Stimulated activated memory B cell treated with anti-CD40 and anti-IgM and Interleukin-4, amounts not matched to agents 10 μg/mL and 1 μg/mL and 100 μg/mL, for 72 hours (primary cell): ENCODE measurements around the gene GPR22.

Experiments
- ATAC-seq: fragments of 150-1000 bp; cut with Tn5 transposase; 2 replicates; pipeline ENCODE4 v1.10.0; 2021
- H3K27ac Mint-ChIP-seq: one replicate; pipeline ENCODE4 v1.8.0; 2022; ENCODE audit warnings: mild to moderate bottlenecking, mixed read lengths
- H3K27me3 Mint-ChIP-seq: one replicate; pipeline ENCODE4 v1.8.0; 2022; ENCODE audit warnings: mixed read lengths
- H3K36me3 Mint-ChIP-seq: one replicate; pipeline ENCODE4 v1.8.0; 2022; ENCODE audit warnings: mixed read lengths
- H3K4me1 Mint-ChIP-seq: one replicate; pipeline ENCODE4 v1.8.0; 2022; ENCODE audit warnings: mixed read lengths
- H3K4me3 Mint-ChIP-seq: one replicate; pipeline ENCODE4 v1.8.0; 2022; ENCODE audit warnings: mild to moderate bottlenecking, moderate library complexity, mixed read lengths
- H3K9me3 Mint-ChIP-seq: one replicate; pipeline ENCODE4 v1.8.0; 2022; ENCODE audit warnings: mixed read lengths

The GPR22 gene

DNA sequence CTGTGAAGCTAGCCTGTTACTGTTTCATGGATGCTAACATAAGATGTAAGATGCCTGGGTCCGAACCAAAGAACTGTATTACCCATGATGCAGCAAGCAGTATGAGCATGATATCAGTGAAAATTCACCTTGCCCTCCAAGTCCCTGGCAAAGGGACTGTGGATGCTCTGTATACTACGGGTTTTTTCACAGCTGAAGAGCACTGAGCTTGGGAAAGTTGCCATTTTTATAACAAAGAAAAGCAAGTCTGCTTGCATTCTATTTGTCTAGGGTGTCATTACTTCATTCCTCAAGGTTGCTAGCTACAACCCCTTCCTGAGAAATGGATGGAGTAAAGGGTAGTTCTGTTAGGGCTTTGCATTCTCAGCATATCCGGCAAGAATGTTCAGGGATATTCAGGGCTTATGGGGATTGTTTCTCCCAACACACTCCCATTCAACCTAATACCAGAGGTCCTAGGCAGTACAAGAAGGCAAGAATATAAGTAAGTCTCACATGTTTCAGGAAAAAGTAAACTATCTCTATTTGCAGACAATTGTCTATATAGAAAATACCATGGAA is 5.1 kb upstream of the GPR22 start:
- Mint-ChIP-seq H3K36me3 (peaks cover under 1% of the 10 kb centered on the region), H3K4me3 (no peak overlapping the region), H3K9me3 (no peaks in the 10 kb centered on the region), H3K27ac (no peak overlapping the region), H3K27me3 (no peaks in the 10 kb centered on the region), H3K4me1 (peaks cover 15% of the 10 kb centered on the region)
- no peak for ATAC-seq

DNA sequence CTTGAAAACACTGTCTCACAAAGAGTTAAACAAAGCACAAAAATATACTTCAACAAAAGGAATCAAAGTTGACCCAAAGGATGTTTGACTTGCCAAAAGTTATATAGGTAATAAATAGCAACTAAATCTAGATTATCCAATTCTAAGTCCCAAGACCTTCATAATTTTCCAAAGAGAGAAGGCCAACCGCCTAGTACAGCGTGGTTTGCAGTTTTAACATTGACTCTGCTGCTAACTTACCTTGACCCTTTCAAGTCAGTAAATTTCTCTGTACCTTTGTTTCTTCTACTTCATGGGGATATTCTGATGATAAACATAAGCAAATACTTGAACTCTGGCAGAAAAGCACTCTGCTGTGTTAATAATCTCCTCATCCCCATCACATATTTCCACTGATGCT is 1.9 kb upstream of the GPR22 start:
- no peak for ATAC-seq
- Mint-ChIP-seq H3K36me3 (no peaks in the 10 kb centered on the region), H3K27me3 (no peaks in the 10 kb centered on the region), H3K4me1 (peaks cover 22% of the 10 kb centered on the region), H3K27ac (no peak overlapping the region), H3K9me3 (no peaks in the 10 kb centered on the region), H3K4me3 (no peak overlapping the region)

- Mint-ChIP-seq H3K9me3 (no peaks in the 10 kb centered on the region), H3K36me3 (no peaks in the 10 kb centered on the region), H3K4me1 (peaks cover 22% of the 10 kb centered on the region), H3K27ac (no peak overlapping the region), H3K4me3 (no peak overlapping the region), H3K27me3 (no peaks in the 10 kb centered on the region)
- no peak for ATAC-seq
Measured at GRCh38 chr7:107468824-107469223, 1.0 kb upstream of the GPR22 start.

DNA sequence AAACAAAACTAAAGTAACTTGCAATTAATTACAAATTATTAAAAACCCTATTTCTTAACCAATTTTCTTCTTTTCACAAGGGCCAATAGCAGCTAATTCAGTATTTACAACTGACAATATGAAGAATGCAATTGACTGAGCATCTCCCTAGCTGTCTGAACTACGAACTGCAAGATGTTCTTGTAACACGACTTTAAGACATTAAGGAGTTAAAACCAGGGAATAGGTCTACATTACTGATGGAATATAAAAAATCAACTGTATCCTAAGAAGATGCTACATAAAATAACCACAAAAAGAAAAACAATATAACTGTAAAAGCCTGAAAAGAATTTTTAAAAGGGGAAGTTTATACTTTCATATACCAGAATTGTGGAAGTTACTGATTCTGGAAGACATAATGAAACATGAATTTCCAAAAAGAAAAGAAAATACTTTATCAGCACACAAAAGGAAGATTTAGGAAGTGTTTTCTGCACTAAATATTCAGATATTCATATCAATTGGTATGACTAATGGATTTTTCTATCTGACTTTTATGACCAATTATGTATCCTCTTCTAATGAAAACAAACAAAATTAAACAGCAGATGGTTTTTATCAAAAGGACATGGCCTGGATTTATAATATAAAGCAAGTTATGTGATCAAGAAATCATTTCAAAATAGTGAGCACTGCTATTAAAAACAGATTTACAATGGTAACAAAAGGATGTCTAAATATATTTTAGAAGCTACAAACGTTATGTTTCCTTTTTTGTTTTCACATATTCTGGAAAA is 1.6 kb downstream of the GPR22 start:
- ATAC-seq, result no peak
- H3K4me1 Mint-ChIP-seq, result peaks cover 13% of the 10 kb centered on the region
- no peak overlapping the region for H3K4me3 Mint-ChIP-seq
- peaks cover 6% of the 10 kb centered on the region for H3K36me3 Mint-ChIP-seq
- H3K9me3 Mint-ChIP-seq, result no peaks in the 10 kb centered on the region
- no peak overlapping the region for H3K27ac Mint-ChIP-seq
- no peaks in the 10 kb centered on the region for H3K27me3 Mint-ChIP-seq

DNA sequence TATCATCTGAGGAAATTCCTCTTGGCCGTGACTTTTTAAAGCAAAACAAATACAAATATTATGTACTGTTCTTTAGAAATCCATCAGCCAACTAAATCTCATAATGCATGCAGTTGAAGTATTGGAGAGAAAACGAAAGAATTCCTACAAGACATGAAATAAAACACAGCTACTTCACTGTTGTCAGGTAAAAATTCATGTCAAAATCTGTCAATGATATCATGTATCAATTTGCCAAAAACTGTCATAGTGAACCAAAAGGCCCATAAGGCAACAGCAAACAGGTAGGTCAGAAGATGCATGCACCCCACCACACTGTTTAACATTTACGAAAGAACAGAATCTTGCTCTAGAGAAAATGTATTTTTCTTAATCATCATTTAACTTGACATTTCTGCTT is 2.3 kb downstream of the GPR22 start:
- Mint-ChIP-seq H3K27ac (no peak overlapping the region), H3K36me3 (peaks cover 6% of the 10 kb centered on the region), H3K4me3 (no peak overlapping the region), H3K9me3 (no peaks in the 10 kb centered on the region), H3K27me3 (no peaks in the 10 kb centered on the region), H3K4me1 (peaks cover 13% of the 10 kb centered on the region)
- no peak for ATAC-seq

- Mint-ChIP-seq H3K4me3 (no peak overlapping the region), H3K36me3 (peaks cover 6% of the 10 kb centered on the region), H3K27ac (no peak overlapping the region), H3K9me3 (no peaks in the 10 kb centered on the region), H3K4me1 (peaks cover 7% of the 10 kb centered on the region), H3K27me3 (no peaks in the 10 kb centered on the region)
- no peak for ATAC-seq
Measured at GRCh38 chr7:107474104-107474521, 4.3 kb downstream of the GPR22 start.

DNA sequence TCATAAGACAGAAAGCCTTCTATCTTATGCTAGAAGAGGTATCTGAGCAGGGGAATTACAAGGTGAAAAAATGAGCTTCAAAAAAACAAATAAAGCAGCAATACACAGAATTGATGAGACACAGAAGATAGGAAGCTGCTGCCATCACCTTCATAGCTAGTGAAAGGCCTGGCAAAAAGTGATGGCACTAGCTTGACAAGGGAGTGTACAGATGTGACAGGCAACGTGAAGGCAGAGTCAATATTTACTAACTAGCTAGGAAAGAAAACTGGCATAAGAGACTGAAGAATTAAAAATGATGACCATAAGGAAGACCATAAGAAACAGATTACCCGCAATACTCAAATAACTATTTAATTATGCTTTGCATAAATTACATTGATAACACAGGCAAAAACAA is 9.4 kb downstream of the GPR22 start:
- no peak overlapping the region for H3K27ac Mint-ChIP-seq
- no peaks in the 10 kb centered on the region for H3K27me3 Mint-ChIP-seq
- H3K36me3 Mint-ChIP-seq, result peaks cover 4% of the 10 kb centered on the region
- H3K4me3 Mint-ChIP-seq, result no peak overlapping the region
- H3K4me1 Mint-ChIP-seq, result no peaks in the 10 kb centered on the region
- ATAC-seq, result no peak
- H3K9me3 Mint-ChIP-seq, result no peaks in the 10 kb centered on the region

GRCh38 chr7:107480932-107481331 is 11.1 kb downstream of the GPR22 start:
- Mint-ChIP-seq H3K27me3 (no peaks in the 10 kb centered on the region), H3K9me3 (no peaks in the 10 kb centered on the region), H3K4me1 (no peaks in the 10 kb centered on the region), H3K36me3 (peaks cover 4% of the 10 kb centered on the region), H3K27ac (no peak overlapping the region), H3K4me3 (no peak overlapping the region)
- ATAC-seq, result no peak

GRCh38 chr7:107482571-107482970 is 12.7 kb downstream of the GPR22 start:
- Mint-ChIP-seq H3K27me3 (no peaks in the 10 kb centered on the region), H3K27ac (no peak overlapping the region), H3K4me1 (no peaks in the 10 kb centered on the region), H3K36me3 (peaks cover 4% of the 10 kb centered on the region), H3K4me3 (no peak overlapping the region), H3K9me3 (no peaks in the 10 kb centered on the region)
- no peak for ATAC-seq

DNA sequence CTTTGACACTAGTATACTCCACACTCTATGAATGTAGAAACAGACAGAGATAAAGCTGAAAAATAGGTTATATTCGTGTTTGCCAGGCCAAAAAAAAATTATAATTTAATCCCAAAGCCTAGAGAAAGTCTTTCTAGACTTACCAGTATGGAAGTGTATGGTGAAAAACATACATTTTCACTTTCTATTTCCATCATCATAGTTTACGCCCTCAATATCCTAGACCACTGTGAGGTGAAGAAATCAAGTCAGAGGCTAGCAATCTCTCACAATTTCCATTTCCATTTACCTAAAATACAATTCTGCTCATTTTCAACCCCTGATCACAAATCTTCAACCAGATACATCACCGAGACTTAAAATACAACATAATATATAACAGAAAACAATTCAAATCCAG is 16.2 kb downstream of the GPR22 start:
- Mint-ChIP-seq H3K4me1 (no peaks in the 10 kb centered on the region), H3K27me3 (no peaks in the 10 kb centered on the region), H3K27ac (no peak overlapping the region), H3K36me3 (peaks cover 4% of the 10 kb centered on the region), H3K4me3 (no peak overlapping the region), H3K9me3 (no peaks in the 10 kb centered on the region)
- no peak for ATAC-seq

GRCh38 chr7:107492875-107493274 is 23.0 kb downstream of the GPR22 start:
- peaks cover 1% of the 10 kb centered on the region for H3K9me3 Mint-ChIP-seq
- no peak overlapping the region for H3K4me3 Mint-ChIP-seq
- H3K27me3 Mint-ChIP-seq, result no peaks in the 10 kb centered on the region
- H3K27ac Mint-ChIP-seq, result no peak overlapping the region
- H3K36me3 Mint-ChIP-seq, result peaks cover 36% of the 10 kb centered on the region
- ATAC-seq, result no peak
- peaks cover 17% of the 10 kb centered on the region for H3K4me1 Mint-ChIP-seq

DNA sequence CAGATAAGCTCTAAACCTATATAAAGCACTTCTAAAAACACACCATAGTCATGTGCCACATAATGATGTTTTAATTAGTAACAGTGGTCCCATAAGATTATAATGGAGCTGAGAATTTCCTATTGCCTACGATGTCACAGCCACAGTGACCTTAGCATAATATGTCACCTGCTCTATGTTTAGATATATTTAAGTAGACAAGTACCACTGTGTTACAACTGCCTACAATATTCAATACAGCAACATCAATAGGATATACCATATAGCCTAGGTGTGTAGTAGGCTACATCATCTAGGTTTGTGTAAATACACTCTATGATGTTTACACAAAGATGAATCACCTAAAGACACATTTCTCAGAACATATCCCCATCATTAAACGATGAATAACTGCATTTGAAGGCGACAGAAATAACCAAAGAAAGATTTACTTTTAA is 24.5 kb downstream of the GPR22 start:
- Mint-ChIP-seq H3K4me1 (peaks cover 28% of the 10 kb centered on the region), H3K4me3 (no peak overlapping the region), H3K36me3 (peaks cover 46% of the 10 kb centered on the region), H3K27me3 (no peaks in the 10 kb centered on the region), H3K9me3 (peaks cover 4% of the 10 kb centered on the region), H3K27ac (no peak overlapping the region)
- ATAC-seq, result no peak

DNA sequence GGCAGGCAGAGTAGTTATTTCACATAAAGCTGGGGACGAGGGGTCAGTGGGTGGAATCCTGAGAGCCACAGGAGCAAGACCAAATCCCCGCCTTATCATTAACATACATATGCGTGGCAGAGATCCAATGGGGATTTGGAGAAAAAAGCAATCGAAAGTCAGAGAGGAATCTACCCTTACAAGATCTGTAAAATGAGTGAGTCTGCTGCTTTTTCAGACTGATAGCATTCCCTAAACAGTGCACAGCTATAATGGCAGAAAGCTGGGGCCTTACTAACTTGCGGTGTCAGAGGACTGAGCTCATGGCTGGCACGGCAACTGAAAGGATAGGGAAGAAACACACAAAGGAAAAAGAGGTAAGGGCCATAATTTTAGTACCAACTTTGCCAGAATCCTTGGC is 25.0 kb downstream of the GPR22 start:
- H3K27me3 Mint-ChIP-seq, result no peaks in the 10 kb centered on the region
- ATAC-seq, result no peak
- no peak overlapping the region for H3K27ac Mint-ChIP-seq
- H3K9me3 Mint-ChIP-seq, result peaks cover 4% of the 10 kb centered on the region
- H3K4me3 Mint-ChIP-seq, result no peak overlapping the region
- peaks cover 46% of the 10 kb centered on the region for H3K36me3 Mint-ChIP-seq
- peaks cover 33% of the 10 kb centered on the region for H3K4me1 Mint-ChIP-seq

- ATAC-seq, result no peak
- H3K9me3 Mint-ChIP-seq, result peaks cover 4% of the 10 kb centered on the region
- no peaks in the 10 kb centered on the region for H3K27me3 Mint-ChIP-seq
- H3K27ac Mint-ChIP-seq, result no peak overlapping the region
- no peak overlapping the region for H3K4me3 Mint-ChIP-seq
- H3K36me3 Mint-ChIP-seq, result peaks cover 46% of the 10 kb centered on the region
- peaks cover 35% of the 10 kb centered on the region for H3K4me1 Mint-ChIP-seq
Measured at GRCh38 chr7:107495516-107495915, 25.7 kb downstream of the GPR22 start.

DNA sequence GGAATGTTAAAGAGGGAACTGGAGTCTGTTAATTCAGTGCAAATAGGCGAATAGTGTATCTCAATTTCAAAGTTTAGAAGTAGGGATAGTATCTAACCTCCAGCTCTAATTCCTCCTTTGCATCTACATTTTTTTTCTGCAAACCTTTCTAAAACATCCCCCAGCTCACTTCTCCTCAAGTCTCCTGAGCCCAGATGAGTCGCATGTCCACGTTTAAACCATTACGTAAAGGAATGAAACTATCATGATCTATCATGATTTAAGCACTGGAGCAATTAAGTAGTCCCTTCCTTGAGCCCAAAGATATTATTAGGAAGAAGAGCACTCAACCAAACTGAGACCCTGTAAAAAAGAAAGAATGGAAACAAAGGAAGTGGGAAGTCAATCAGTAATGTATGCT is 29.9 kb downstream of the GPR22 start:
- H3K27me3 Mint-ChIP-seq, result no peaks in the 10 kb centered on the region
- no peak overlapping the region for H3K27ac Mint-ChIP-seq

DNA sequence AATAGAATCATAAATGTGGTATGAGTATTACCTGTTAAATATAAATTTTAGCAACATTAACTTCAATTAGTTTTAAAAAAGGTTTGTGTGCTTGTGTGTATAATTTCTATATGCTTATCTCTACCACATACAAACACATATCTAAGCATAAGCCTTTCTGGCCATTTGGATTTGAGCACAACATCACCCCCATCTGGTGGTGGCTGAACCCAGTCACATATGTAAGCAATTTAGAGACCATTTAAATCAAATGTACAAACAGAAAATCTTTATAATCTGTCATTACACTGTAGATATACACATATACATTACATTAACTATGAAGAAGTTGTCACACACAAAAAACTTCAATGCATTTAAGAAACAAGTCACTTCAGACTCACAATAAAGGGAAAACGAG is 31.7 kb downstream of the GPR22 start:
- peaks cover 41% of the 10 kb centered on the region for H3K36me3 Mint-ChIP-seq
- peaks cover 4% of the 10 kb centered on the region for H3K9me3 Mint-ChIP-seq
- no peak overlapping the region for H3K27ac Mint-ChIP-seq
- H3K4me3 Mint-ChIP-seq, result no peak overlapping the region
- peaks cover 33% of the 10 kb centered on the region for H3K4me1 Mint-ChIP-seq
- H3K27me3 Mint-ChIP-seq, result no peaks in the 10 kb centered on the region
- no peak for ATAC-seq

More for the DNA sequence above, 29.9 kb downstream of the GPR22 start:
- Mint-ChIP-seq H3K9me3 (peaks cover 4% of the 10 kb centered on the region), H3K4me3 (no peak overlapping the region), H3K4me1 (peaks cover 29% of the 10 kb centered on the region), H3K36me3 (peaks cover 46% of the 10 kb centered on the region)
- no peak for ATAC-seq
